Activated CD4-positive, CD25-positive, alpha-beta regulatory T cell treated with anti-CD3 and anti-CD28 coated beads, Interleukin-2, amount 50 U/mL, for 72 hours (primary cell): Measurements from ENCODE around the gene RHBDD1.

ENCODE experiments used
- DNase-seq: peaks from one replicate; pipeline ENCODE4 v3.0.0; 2021

The RHBDD1 gene

DNA sequence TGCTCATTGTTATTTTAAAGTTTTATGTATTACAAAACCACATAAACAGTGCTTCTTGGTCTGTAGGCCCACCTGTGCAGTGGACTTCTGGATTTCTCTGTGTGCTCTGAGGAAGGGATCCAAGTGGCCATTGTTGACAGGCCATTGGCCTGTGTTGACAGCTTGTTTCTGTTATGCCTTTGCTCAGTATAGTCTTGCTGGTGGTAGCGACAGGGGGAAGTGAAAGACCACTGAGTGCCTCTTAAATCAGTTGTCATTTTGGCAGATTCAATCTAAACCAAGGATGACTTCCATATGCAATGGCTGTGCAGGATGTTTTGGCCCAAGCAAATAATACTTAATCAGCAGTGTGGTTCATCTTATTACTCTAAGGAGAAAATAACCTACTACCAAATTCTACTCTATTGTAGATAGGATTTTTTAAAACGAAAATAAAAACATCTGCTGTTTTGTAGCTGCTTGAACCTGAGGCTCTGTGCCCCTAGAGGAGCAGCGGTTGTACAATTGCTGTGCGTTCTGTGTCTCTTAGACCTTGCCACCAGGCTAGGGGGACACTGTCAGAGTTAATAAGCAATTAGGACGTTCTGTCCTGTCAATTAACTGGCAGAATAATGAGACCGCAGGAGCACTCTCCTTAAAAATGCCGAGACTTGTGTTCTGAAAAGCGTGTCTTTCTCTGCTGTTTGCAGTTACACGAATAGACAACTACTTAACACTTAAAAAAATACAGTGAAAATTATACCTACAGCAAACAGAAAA, 108.2 kb downstream of the RHBDD1 start:
- DNase-seq: no peak

DNA sequence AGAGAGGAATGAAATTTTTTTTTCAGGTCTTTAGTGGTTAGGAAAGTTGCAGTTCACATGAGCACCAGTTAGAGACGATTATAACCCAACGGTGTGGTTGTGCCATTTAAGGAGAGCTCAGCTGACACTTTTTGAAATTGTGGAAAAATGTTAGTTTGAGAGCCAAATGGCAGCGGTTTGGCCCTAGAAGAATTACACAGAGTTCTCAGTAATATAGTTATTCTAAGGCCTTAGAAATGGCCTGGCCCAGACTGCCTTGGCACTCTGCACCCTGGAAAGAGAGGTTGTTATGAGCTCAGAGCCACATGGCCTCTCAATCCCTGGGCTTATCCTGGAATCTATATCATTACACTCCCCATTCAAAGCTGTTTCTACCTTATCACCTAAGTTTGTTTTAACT, 117.4 kb downstream of the RHBDD1 start:
- DNase-seq: no peak

DNA sequence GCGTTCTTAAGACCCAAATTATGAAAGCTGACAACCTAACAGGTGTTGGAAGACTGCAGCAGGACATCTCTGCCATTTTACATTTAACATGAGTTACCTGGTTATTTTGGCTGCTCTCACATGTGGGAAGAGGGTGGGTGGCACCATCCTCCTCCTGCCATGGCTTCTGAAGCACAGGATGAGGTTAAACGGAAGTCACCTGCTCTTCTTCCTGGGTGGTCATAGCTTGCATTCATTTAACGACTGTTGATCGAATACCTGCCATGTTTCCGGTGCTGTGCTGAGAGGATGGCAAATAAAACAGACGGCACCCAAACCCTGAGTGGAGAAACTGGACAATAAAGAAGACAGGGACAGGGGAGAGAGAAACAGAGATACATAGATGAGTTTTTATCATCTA, 118.0 kb downstream of the RHBDD1 start:
- no peak for DNase-seq

DNA sequence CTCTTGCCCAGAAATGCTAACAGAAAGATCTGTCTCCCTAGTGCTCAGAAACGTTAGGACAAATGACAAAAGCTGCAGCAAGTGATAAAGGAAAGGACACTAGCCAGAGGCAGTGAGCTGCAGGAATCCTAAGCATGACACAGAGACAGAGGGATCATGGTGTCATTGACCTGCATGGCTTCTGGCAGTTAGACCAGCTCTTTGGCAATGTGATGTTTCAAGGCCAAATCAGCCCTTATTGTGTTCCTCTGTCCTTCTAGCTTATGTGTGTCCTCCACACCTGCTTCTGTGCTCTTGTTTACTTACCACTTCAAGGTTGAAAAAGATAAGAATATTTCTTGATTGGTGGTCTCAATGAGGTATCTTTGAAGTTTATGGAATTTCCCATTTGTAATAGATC, 120.8 kb downstream of the RHBDD1 start:
- DNase-seq: no peak

DNA sequence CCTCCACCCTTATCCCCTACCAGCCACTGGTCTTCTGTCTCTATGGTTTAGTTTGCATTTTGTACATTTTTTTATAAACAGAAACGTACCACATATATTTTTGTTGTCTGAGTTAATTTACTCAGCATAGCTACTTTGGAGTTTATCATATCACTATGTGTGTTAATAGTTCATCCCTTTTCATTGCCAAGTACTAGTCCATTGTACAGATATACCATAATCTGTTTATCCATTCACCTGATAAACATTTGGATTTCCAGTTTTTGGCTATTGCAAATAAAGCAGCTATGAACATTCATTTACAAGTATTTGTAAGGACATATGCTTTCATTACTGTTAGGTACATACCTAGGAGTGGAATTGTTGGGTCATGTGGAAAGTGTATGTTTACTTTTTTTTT, 123.6 kb downstream of the RHBDD1 start:
- DNase-seq: no peak

DNA sequence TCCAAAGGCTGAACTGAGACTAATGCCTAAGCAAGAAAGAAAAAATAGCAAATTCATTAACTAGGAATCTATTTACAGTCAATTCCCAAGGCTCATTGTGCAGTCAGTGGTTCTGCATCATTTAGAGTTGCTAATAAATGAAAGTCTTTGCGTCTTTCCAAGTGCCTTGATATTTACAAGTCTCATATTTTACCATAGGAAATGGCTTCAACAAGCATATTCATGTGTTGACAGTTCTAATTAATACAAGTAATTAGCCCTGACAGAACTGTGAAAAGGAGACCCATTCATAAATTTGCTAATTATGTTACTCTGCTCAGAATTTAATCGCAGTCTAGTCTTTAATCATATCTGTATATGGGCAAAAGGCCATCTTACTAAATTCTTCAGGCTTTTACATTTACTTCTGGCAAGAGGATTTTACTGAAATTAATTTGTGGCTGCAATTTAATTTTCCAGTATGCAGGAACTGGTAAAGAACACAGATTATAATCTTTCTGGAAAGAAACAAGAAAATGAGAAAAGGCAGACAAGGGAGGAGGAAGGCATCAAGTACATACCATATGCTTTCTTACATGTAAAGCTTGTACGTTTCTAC, 126.4 kb downstream of the RHBDD1 start:
- DNase-seq: no peak

DNA sequence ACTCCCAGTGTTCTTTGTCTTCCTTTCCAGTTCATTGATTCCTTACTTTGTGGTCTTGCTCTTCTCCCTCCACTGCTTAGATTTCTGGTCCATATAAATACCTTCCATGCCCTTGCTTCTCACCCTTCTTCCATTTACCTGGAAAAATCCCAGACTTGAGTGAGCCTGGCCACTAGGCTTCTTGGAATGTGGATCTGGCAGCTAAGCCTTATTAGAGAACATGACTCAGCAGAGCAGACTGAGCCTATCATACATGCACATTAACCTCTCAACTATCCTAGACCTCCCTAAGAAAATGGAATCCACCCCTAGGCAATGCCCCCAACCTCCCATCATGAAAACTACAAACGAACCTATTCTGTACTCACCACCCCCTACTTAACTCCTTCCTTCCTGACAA, 127.7 kb downstream of the RHBDD1 start:
- no peak for DNase-seq

DNA sequence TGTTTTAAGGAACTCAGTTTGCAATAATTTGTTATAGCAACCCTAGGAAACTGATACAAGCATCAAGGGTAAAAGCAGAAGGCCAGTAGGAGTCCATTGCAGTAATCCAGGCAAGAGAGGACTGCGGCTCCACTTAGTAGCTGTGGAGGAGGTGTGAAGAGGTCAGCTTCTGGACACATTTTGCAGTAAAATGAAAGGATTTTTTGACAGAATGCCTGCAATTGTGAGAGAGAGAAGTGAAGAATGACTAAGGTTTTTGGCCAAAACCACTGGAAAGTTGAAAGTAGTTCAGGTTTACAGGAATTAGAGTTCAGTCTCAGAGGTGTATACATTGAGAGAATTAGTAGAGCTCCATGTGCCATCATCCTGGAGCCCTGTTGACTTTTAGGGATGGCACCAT, 129.5 kb downstream of the RHBDD1 start:
- DNase-seq: no peak

DNA sequence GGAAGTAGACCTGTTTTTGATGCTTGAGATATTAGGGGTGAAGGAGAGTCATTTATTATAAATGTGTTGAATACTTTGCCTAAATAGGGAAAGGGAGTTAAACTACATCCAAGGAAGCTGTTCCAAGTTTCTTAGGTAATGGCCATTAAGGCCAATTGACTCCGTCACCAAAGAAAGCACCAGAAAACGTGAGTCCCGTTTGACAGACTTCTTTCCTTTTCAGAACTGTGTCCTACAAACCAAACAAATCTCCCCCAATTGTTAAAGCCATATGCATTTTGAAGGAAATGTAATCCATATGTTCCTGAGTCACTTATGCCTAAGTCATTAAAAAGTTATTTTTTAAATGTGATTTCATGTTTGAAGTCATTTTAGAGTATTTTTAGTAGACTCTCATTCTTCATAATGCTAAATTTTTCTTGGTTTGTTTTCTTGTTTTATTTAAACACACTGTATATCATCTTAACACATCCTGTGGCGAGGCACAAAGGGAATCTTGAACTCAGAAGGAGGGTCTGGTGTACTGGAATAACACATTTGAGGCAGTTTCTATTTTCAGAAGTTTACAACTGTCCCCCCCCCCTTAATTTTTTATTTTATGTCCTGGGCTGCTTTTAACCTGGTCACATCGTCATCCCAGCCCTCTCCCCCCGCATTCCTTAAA, 133.7 kb downstream of the RHBDD1 start:
- no peak for DNase-seq

DNA sequence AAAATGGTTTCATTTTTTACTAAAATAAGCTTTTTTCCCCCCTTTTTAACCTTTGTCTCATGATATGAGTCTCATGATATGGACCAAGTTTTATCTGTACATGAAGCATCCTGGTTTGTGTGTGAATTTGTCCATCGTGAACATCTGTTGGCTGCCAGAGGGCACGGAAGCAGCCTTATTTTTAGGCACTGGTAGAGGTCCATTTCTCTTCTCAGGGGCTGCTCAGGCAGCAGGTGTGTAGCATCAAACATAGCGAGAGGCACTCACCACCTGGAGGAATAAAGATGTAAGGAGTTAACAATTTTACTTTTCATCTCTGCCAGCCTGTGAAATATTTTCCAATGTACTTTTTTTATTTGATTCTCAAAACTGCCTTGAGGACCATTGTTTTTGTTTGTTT, 134.5 kb downstream of the RHBDD1 start:
- DNase-seq: no peak

DNA sequence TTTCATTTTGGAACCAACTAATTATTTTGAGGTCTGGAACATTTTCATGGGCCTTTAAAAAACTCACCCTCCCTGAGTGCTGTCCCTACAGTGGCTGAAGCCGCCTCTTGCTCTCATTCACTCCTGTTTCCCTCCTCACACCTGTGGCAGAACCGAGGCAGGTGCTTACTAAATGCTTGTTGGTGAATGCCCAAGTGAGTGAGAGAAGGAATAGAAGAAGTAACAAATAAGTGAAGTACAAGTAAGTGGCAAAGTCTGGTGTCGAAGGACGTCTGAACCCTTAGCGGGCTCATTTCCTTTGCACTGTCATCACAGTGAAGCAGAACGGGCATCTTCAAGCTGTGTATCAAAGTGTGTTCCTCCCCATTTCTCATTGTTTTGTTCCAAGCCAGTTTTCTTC, 135.2 kb downstream of the RHBDD1 start:
- DNase-seq: no peak

DNA sequence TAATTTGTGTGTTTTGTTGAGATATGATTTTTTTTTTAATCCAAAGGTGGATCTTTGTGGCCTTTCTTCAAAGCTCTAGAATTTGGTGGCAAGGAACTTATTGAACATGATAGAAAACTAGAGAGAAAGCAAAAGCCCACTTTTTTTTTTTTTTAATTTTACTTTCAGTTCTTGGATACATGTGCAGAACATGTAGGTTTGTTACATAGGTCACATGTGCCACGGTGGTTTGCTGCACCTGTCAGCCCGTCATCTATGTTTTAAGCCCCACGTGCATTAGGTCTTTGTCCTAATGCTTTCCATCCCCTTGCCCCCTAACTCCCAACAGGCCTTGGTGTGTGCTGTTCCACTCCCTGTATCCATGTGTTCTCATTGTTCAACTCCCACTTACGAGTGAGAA, 135.9 kb downstream of the RHBDD1 start:
- DNase-seq: no peak

DNA sequence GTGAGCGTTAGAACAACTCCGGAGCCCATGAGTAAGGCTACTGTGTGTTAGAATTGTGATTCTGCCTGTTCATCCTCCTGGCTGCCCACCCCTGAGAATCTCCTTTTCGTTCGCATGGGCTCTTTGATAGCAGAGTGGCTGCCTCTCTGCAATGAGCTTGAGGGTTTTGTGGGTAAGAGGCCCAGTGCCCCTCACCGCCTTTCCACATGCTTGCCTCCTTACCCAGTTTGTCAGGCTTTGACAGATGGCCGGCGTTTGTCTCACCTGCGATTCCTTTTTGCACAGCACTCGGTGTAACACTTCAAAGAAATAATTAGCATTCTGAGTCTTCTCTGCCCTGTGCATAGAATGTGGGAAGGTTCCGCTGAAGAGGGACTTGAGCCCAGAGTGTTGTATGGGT, 138.0 kb downstream of the RHBDD1 start:
- no peak for DNase-seq

DNA sequence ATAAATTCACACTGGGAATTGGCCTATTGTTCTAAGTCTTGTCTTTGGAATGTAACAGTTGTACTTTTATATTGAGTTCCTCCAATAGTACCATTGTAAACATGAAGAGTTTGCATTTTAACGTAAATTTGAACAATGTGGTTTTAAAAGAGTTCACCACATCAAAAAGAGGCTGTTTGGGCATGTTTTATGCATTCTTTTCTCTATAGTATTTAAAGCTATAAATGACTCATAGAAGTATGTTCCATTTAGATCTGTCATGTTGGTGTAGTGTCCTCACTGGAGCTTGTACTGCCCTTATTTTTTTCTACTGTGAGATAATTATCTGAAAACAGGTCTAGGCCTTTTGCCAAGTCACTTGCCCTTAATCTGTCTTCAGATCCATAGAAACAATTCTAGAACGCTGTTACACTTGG, 141.9 kb downstream of the RHBDD1 start:
- no peak for DNase-seq

DNA sequence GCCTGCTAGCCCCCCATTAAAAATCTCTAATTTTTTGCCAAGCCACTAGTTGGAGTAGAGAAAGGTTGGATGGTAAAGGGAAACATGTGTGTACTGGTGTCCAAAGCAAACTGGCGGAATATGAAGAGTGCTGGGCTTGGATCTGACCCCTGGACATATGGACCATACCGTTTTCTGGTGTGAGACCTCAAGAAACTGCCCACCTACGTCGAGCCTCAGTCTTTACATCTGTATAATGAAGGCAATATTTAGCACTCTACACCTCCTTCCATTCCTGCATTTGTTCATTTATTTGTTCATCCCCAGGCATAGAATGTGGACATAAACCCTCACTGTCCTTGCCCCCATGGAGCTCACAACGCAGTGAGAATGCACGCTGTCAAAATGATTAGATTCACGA, 142.4 kb downstream of the RHBDD1 start:
- no peak for DNase-seq

DNA sequence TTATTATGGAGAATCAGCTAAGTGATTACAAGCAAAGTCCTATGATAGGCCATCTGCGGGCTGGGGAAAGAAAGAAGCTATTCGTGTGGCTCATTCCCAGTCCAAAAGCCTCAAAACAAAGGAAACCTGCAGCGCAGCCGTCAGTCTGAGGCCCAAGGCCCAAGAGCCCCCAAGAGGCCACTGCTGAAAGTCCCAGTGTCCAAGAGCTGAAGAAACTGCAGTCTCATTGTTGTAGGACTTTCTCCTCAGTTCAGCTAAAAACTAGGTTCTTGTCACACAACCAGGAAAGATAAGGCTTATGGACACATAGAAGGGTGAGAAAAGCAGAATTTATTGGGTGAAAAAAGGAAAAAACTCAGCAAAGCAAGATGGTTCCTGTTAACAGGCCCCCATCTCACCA, 143.2 kb downstream of the RHBDD1 start:
- no peak for DNase-seq

DNA sequence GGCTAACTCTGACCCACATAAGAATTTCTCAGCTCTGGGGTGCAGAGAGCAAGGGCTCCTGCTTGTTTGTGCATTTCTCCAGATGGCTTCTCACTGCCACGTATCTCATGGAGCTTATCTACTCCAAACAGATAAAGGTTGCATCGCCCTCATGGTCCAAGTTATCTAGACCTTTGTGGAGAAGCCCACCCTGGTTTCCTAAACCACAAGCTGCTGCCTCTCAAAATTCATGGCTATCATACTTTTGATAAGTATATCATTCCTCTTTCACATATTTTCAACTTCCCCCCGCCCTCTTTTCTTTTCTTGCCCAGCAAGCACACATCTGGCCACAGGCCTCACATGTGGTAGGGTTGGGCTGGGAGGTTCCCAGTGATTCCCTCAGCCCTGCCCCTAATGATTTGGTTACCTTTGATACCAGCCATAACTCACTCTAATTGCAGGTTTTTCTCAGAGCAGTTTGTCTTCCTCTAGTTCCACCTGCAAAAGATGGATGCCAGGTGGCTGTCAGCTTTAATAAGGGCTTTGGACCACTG, 146.0 kb downstream of the RHBDD1 start:
- no peak for DNase-seq

DNA sequence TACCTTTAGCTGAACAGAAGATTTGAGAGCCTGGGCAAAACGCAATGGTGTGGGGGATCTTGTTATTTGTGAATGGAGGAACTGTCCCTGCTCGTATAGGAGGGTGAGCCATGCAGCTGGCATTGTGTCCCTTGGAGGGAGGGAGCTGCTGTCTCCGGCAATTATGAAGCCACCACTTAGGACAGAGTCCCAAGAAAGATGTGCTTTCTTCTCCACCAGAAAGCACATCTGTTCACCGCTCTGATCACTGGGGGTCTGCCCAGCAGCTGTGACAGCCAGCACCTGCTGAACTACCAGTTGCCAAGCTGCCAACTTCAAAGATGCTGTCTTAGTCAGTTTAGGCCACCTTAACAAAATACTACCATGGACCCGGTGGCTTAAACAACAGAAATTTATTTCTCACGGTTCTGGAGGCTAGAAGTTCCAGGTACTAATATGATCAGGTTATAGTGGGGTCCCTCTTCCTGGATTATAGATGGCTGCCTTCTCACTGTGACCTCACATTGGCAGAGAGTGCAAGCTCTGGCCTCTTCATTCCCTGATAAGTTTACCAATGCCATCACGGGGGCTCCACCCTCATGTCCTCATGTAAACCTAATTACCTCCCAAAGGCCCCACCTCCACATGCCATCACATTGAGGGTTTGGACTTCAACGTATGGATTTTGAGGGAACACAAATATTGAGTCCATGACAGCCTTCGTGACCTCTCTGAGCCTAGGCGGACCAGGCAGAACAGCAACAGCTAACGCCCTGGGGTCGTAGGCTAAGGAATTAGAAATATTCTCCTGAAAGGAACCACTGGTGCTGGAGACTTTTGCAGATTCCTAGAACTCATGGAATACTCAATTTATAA, 148.3 kb downstream of the RHBDD1 start:
- DNase-seq: no peak

DNA sequence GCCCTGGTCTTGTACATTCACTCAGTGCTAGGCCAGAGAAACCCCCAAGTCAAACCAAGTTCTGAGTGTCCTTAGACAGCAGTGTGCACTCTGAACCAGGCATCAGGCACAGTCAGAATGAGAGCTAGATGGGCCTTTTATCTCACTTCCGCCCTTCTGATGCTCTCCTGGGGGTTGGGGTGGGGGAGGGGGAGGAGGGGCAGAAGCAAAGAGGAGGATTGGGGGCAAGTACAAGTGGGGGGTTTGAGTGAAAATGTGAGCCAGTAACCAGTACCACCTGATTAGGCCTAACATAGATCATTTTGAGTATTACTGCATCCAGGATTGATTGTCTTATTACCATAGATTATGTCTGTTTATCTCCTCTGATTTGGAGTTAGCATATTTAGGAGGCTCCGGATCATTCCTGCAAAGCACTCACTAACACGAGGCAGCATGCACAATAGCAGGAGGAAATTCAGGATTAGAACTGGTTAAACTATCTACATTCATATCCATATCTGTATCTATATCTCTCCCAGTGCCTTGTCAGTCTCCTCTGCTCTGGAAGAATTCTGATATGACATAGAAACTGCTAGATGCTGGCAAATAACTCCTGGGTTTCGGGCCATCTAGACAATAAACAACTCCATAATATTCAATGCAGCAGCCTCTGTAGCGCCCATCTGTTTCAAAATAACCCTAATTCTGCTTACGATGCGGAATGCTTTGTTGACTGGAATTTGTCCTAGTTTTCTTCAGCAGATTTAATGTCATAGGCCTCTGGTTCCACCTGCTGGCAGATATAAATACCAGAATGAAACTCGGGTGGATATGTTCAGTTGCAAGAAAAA, 149.1 kb downstream of the RHBDD1 start:
- no peak for DNase-seq

DNA sequence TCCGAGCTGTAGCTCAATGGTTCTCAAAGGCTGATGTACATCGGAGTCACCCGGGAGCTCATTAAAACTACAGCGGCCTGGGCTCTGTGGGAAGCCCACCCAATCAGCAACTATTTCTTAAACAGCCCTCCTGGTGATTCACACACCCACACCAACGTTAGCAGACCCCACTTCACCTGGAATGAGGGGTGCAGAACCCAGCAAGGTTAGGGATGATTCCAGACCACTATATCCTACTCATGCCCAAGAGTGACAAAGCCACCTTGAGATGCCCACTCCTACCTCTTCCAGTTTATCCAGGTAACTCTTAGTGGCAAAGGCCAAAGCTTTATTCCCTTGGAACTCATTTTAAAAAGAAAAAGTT, 149.7 kb downstream of the RHBDD1 start:
- DNase-seq: no peak

DNA sequence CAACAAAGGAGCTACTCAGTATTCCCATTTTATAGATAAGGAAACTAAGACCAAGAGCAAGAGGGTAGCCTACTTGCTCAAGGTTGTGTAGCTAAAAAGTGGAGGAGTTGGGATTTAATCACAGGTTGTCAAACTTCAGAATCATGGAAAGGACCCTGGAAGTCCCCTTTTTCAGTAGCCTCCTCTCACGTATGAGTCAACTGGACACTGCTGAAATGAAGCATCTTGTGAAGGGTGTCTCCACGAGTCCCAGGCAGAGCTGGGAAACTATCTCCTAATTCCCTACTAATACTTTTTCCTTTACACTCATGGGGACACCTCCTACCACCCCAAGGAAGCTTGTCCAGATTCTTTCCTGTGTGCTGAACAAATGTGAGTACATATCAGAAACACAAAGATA, 155.8 kb downstream of the RHBDD1 start:
- DNase-seq: no peak

DNA sequence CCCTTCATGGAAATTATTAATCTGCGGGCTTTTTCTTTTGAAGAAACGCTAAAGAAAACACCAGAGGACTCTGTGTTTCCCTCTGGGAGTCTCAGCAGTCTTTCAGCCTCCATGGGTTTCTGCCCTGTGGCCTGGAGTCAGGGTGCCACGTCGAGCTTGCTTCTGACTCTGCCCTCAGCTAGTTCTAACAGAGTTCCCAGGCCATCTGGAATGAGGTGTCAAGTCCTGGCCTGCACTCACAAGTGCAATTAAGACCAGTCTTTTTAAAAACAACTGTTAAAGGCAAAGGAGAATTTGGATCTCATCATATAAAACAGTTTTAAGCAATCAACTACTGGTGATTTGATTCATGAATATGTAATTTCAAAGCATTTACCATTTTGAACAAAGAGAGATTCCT, 157.3 kb downstream of the RHBDD1 start:
- no peak for DNase-seq
